ENCODE results near the gene MAP3K20.

MAP3K20 gene

DNA sequence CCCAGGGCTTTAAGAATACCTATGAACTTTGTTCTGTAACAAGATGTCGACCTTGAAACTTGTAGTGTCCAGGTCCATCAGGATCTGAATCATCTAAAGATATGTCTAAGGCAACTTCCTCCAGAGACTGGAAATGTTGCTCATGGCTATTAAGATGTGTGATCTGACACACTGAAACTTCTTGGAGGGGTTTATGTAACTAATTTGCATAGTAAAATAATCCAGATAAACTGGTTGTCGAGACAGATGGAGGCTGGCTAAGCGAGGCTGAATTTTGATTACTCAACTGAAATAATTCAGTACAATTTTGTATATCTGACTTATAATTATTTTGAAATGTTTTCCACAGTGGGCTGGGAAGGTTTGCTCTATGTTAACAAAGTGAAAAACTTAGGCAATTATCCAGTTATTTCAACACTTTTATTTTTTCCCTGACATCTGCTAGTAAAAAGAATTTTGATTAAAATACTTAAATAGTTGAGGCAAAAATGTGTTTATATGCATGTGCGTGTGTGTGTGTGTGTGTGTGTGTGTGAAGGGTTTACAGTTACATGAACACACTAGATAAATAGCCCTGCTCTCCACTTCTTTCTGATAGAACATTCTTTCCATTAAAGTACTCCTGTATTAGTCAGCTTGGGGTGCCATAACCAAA is 11.4 kb upstream of the MAP3K20 start:
- no peak for DNase-seq
- Histone ChIP-seq H3K27ac (ENCODE audit: low read length) (no peak overlapping the region), H3K27me3 (ENCODE audit: insufficient read depth, low read length, poor library complexity) (peaks cover 6% of the 10 kb centered on the region), H3K4me2 (ENCODE audit: insufficient read depth, low read length) (no peak overlapping the region), H3K4me3 (ENCODE audit: low read depth in 1 of 2, low read length in 2 of 2) (no peak overlapping the region), H2AFZ (ENCODE audit: low read depth, low read length) (no peak overlapping the region), H3K4me1 (ENCODE audit: insufficient read depth, low read length) (no peaks in the 10 kb centered on the region), H3K36me3 (ENCODE audit: insufficient read depth, low read length) (no peaks in the 10 kb centered on the region), H3K9ac (ENCODE audit: low read depth, low read length) (no peak overlapping the region), H3K9me3 (ENCODE audit: insufficient read depth, low read length, severe bottlenecking) (no peaks in the 10 kb centered on the region), H4K20me1 (ENCODE audit: insufficient read depth, low read length) (no peaks in the 10 kb centered on the region), H3K79me2 (ENCODE audit: insufficient read depth, low read length) (no peaks in the 10 kb centered on the region)
- TF ChIP-seq CTCF (IDR thresholded peaks at IDR 0.05; ENCODE audit: borderline replicate concordance, extremely low read depth, low read length, poor library complexity, severe bottlenecking) (no peak), EZH2 (IDR thresholded peaks at IDR 0.05; ENCODE audit: borderline replicate concordance, low read depth, low read length, severe bottlenecking) (no peak)
- ATAC-seq (ENCODE audit: insufficient read depth, low read depth) = no peak

DNA sequence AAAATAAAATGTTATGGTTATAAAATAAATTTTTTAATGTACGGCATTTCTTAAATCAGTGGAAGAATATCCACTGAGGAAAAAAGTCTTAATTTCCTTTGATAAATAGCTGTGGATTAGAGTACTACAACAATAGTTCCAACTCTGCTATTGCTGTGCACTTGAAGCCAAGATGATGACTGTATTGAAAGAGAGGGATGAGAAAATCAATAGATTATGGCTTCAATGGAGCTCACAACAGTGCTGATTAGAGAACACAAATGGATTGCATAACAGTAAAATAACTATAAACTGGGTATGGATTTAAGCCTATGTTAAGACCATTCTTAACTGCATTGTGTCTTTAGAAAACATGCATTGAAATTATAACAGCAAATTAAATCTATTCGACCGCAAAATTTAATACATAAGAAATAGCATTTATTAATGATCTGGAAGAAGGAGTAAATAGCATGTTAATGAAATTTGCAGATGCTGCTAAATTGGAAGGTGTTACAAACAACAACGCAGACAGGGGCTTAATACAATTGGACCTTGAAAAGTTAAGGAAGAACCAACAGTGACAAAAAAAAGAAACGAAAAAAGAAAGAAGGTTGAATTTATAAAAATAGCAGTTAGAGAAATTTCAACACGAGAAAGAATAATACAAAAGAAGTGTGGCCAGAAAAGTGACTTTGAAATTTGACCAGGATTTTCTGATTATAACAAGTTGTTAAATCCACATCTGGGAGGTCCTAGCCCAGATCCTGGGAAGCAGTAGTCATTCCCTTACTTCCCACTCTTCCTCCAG is 8.6 kb upstream of the MAP3K20 start:
- Histone ChIP-seq H2AFZ (ENCODE audit: low read depth, low read length) (no peak overlapping the region), H3K4me1 (ENCODE audit: insufficient read depth, low read length) (no peaks in the 10 kb centered on the region), H3K27ac (ENCODE audit: low read length) (no peak overlapping the region), H3K9me3 (ENCODE audit: insufficient read depth, low read length, severe bottlenecking) (no peaks in the 10 kb centered on the region), H3K9ac (ENCODE audit: low read depth, low read length) (no peak overlapping the region), H3K36me3 (ENCODE audit: insufficient read depth, low read length) (no peaks in the 10 kb centered on the region), H3K4me3 (ENCODE audit: low read depth in 1 of 2, low read length in 2 of 2) (no peak overlapping the region), H4K20me1 (ENCODE audit: insufficient read depth, low read length) (no peaks in the 10 kb centered on the region), H3K4me2 (ENCODE audit: insufficient read depth, low read length) (no peak overlapping the region), H3K27me3 (ENCODE audit: insufficient read depth, low read length, poor library complexity) (peaks cover 2% of the 10 kb centered on the region), H3K79me2 (ENCODE audit: insufficient read depth, low read length) (no peaks in the 10 kb centered on the region)
- ATAC-seq (ENCODE audit: insufficient read depth, low read depth) = no peak
- no peak for DNase-seq
- TF ChIP-seq EZH2 (IDR thresholded peaks at IDR 0.05; ENCODE audit: borderline replicate concordance, low read depth, low read length, severe bottlenecking) (no peak), CTCF (IDR thresholded peaks at IDR 0.05; ENCODE audit: borderline replicate concordance, extremely low read depth, low read length, poor library complexity, severe bottlenecking) (no peak)

- ATAC-seq (ENCODE audit: insufficient read depth, low read depth) = no peak
Observed at GRCh38 chr2:173075056-173075780, 428 bp upstream of the MAP3K20 start.

More at GRCh38 chr2:173075056-173075780, 428 bp upstream of the MAP3K20 start:
- H3K79me2 ChIP-seq (ENCODE audit: insufficient read depth, low read length) = peaks cover 40% of the 10 kb centered on the region
- H3K9ac ChIP-seq (ENCODE audit: low read depth, low read length) = peak overlapping the region; percentile 83
- H3K4me1 ChIP-seq (ENCODE audit: insufficient read depth, low read length) = peaks cover 27% of the 10 kb centered on the region
- no peak for DNase-seq
- H3K27ac ChIP-seq (ENCODE audit: low read length) = peak overlapping the region; percentile 76
- no peaks in the 10 kb centered on the region for H3K36me3 ChIP-seq (ENCODE audit: insufficient read depth, low read length)
- peak overlapping the region; percentile 84 for H3K4me2 ChIP-seq (ENCODE audit: insufficient read depth, low read length)
- H4K20me1 ChIP-seq (ENCODE audit: insufficient read depth, low read length) = peaks cover 15% of the 10 kb centered on the region; the same call in 1 of the 2 replicates
- H3K4me3 ChIP-seq (ENCODE audit: low read depth in 1 of 2, low read length in 2 of 2) = peak overlapping the region; percentile 64 to 72; a peak in 3 of 4 replicates
- peak overlapping the region; percentile 89 for H2AFZ ChIP-seq (ENCODE audit: low read depth, low read length)
- H3K27me3 ChIP-seq (ENCODE audit: insufficient read depth, low read length, poor library complexity) = no peaks in the 10 kb centered on the region
- no peak for TF ChIP-seq CTCF (IDR thresholded peaks at IDR 0.05; ENCODE audit: borderline replicate concordance, extremely low read depth, low read length, poor library complexity, severe bottlenecking)
- TF ChIP-seq EZH2 (IDR thresholded peaks at IDR 0.05; ENCODE audit: borderline replicate concordance, low read depth, low read length, severe bottlenecking) = no peak
- no peaks in the 10 kb centered on the region for H3K9me3 ChIP-seq (ENCODE audit: insufficient read depth, low read length, severe bottlenecking)

All from DND-41 (cell line).